ENCODE measurements around the gene TOPORS.
"Not testable (repeated sequence)": the region's sequence is repeated elsewhere in the genome, so short reads cannot be mapped to it uniquely, and the experiment has no call there.

The TOPORS gene

GRCh38 chr9:32552172-32552872, at the start of gene TOPORS, which contains the start of gene SMIM27:
TSS of gene TOPORS (minus strand) at chr9:32552586. CDS start at chr9:32552436, 150 bp downstream.
TSS of gene SMIM27 (plus strand) at chr9:32552327. CDS start at chr9:32552435, 108 bp downstream.
- peak; percentile 88 to 92 for DNase-seq

- not testable (repeated sequence) for DNase-seq
These were observed 46.6 kb upstream of the TOPORS start for GRCh38 chr9:32599021-32599420.

- no peak for DNase-seq
These were observed 44.5 kb upstream of the TOPORS start for GRCh38 chr9:32596936-32597335.

GRCh38 chr9:32596096-32596865, 43.9 kb upstream of the TOPORS start:
- DNase-seq = no peak

GRCh38 chr9:32590898-32591297, 38.5 kb upstream of the TOPORS start:
- DNase-seq = no peak

DNA sequence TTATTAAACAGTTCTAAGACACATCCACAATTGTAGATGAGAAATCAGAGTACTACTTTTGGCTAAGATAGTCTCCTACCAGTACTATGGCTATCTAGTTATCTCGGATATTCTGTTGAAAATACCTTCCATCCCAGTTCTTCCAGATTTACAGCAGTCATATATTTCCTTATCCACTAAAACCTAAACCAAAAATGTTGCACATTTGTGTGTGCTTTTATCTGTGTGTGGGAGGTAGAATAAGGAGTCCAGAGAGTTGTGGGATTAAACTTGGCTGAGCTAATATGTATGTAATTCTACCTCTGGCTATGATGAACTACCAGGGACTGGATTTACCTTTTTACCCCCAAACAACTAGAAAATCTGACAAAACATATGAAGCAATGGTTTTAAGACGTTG, 38.1 kb upstream of the TOPORS start:
- DNase-seq = no peak

- DNase-seq = no peak
These were observed 36.8 kb upstream of the TOPORS start for GRCh38 chr9:32589083-32589723.

DNA sequence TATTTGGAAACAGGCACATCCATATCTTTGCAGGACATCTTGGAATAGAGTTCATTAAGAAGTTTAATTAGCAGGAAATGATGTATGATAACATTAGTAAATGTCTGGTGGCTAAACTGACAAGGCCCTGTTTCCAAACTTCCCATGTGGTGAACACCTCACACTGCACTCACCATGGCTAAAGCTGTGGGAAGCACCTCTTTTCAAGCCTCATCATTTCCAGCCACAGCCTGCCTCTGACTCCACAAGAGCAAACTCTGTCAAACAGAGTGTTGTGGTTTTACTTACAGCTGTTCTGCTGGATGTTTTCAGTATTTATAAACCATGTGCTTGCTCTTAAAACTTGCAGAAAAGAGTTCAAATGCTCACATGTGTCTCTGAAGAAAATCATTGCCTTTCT, 35.5 kb upstream of the TOPORS start:
- peak; percentile 8 to 13 for DNase-seq

GRCh38 chr9:32584784-32585183, 32.4 kb upstream of the TOPORS start:
- no peak for DNase-seq

DNA sequence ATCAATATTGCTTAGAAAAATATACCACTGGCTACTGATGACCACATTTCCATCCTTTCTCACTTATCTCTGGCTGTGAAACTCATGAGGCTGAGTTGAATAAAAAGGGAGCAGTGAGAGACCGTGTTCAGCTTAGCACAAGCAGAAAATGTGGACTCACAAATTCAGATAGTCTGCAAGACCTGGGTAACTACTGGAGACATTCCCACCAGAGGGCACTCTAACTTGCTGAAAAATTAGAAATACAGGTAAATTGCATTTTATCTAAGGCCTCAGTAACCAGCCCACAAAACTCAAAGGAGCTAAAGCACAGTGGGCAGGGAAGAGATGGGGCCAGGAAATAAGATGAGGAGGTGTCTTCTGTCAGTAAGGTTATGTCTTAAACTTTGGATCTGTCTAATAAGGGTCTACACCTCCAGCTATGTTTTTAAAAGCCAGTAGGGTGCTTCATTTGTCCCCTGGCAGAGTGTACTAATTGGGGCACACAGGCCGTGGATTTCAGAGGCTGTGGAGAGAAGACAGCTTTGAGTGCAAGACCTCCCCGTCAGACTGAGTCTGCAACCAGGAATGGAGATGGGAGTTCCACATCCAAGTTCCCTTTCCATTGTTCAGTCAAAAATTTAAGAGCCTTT, 29.2 kb upstream of the TOPORS start:
- DNase-seq = peak in 1 of 2 experiments; percentile 30

DNA sequence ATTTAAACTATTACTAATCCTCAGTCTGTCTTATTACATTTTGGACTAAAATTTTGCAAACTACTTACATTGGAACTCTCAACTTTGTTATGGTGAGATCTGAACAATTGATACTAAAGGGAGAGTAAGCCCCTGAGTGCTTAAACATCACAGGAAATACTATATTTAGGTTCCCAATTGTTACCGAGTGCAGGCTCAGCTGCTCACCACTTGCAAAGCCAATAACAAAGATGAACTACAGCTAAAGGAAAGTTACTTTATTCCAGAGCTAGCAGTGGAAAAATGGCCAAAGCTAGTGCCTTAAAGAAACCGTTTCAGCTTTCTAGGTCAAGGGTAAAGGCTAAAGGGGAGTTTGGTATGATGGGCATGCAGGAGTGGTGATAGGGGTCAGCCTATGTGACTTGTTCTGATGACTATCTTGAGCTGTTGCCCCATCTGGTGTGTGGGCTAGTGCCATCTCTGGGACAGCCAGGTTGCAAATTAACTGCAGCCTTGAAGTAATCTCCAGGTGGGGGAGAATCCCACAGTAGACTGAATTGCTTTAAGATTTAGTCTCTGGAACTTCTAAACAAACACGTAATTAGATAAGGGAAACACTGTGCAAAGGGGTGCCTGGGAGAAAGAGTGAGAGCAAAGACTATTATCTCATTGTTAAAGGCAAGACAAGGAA, 28.4 kb upstream of the TOPORS start:
- DNase-seq = no peak

- peak; percentile 84 to 86 for DNase-seq
These were observed 27.4 kb upstream of the TOPORS start for GRCh38 chr9:32579706-32580331.

GRCh38 chr9:32578976-32579375, 26.6 kb upstream of the TOPORS start:
- no peak for DNase-seq

DNA sequence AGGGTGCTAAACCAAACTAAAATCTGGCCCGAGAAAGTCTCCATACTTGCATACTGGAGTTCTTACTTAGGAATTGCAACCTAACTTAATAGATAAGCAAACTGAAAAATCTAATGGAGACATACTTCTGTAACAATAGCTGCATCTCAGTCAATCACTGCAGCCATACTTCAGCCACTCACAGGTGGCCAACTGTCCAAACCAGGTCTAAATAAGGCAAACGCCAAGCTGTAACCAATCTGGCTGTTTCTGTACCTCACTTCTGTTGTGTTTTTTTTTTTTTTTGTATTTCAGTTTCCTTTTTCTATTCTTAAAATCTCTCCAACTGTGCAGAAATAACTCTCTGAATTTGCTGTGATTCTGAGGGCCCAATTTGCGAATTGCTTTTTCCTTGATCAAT, 24.9 kb upstream of the TOPORS start:
- DNase-seq = no peak

DNA sequence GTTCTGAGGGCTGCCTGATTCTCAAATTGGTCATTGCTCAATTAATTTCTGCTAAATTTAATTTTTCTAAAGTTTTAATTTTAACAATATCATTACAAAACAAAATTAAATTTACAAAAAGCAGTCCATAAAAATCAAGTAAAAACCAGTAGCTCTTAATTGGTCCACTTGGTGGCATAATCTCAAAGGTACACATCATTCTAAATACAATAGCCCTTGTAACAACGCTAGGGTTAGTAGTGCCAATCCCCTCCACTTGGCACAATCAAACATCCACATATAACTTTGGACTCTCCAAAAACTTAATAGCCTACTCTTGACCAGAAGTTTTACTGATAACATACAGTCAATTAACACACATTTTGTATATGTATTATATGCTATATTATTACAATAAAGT, 22.5 kb upstream of the TOPORS start:
- DNase-seq = no peak

- no peak for DNase-seq
These were observed 21.4 kb upstream of the TOPORS start for GRCh38 chr9:32573821-32574220.

DNA sequence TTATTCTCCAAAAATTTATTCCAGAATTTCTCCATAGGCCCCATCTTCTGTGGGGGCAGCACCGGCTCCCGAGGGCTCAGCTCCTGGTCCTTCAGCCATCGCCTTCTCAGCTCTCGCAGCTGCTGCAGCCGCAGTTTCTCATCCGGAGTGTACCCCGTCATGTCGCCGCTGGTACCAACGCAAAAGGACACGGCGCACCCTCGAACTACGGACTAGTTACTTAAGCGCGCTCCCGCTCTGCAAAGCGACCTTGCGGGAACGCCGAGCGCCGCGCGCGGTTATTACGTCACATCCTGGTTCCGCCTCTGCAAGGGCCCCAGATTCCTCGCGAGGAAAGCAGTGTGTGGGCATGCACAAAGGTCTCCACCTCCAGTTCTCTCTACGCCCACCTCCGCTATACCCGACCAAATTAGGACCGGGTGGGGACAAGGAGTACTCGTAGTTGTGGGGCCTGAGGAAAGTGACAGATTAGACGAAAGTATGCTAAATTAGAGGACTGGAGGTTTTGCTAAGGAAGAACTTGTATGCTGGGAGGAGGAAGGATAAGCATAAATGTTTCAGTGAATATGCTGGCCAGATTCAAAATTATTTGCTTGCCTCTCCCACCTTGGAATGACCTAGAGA, 20.6 kb upstream of the TOPORS start, which contains the start of gene NDUFB6:
Gene NDUFB6 (minus strand): TSS at position 260 of the 624 bp plus-strand sequence. CDS start 99 bp downstream, at position 161.
- peak; percentile 95 to 96 for DNase-seq

- DNase-seq = peak; percentile 58 to 78
These were observed 19.8 kb upstream of the TOPORS start for GRCh38 chr9:32571969-32572899.

GRCh38 chr9:32570262-32570661, 17.9 kb upstream of the TOPORS start:
- DNase-seq = no peak

GRCh38 chr9:32566770-32567169, 14.4 kb upstream of the TOPORS start:
- DNase-seq = no peak

All from activated CD4-positive, alpha-beta T cell treated with anti-CD3 and anti-CD28 coated beads, Interleukin-2, amount 50 U/mL, for 48 hours (primary cell).